ENCODE measurements around the gene WDR38.

WDR38 gene

GRCh38 chr9:124858330-124859046 lies 5.2 kb downstream of the WDR38 start:
- no peak for DNase-seq (ENCODE audit: low spot score)

GRCh38 chr9:124859803-124860581 lies 6.7 kb downstream of the WDR38 start:
- no peak for DNase-seq (ENCODE audit: low spot score)

GRCh38 chr9:124860582-124861341 lies 7.5 kb downstream of the WDR38 start:
- DNase-seq (ENCODE audit: low spot score): no peak

- DNase-seq (ENCODE audit: low spot score): peak; percentile 98
These were observed 8.3 kb downstream of the WDR38 start, which contains the start of the genes ARPC5L and RPL35 for GRCh38 chr9:124861342-124862229. Gene ARPC5L, plus strand, starts transcription at chr9:124862130. Its CDS starts 7,161 bp downstream, at chr9:124869291. Gene RPL35, minus strand, starts transcription at chr9:124861957. Its CDS starts 45 bp downstream, at chr9:124861912.

- DNase-seq (ENCODE audit: low spot score): no peak
These were observed 10.2 kb downstream of the WDR38 start for GRCh38 chr9:124863371-124863871.

- DNase-seq (ENCODE audit: low spot score): peak; percentile 98
These were observed 15.5 kb downstream of the WDR38 start for GRCh38 chr9:124868511-124869465.

- DNase-seq (ENCODE audit: low spot score): no peak
These were observed 16.3 kb downstream of the WDR38 start for GRCh38 chr9:124869466-124869985.

- DNase-seq (ENCODE audit: low spot score): no peak
These were observed 16.8 kb downstream of the WDR38 start for GRCh38 chr9:124869986-124870560.

- DNase-seq (ENCODE audit: low spot score): no peak
These were observed 17.5 kb downstream of the WDR38 start for GRCh38 chr9:124870723-124871122.

- no peak for DNase-seq (ENCODE audit: low spot score)
These were observed 17.9 kb downstream of the WDR38 start for GRCh38 chr9:124871156-124871561.

GRCh38 chr9:124873664-124874063 lies 20.4 kb downstream of the WDR38 start:
- DNase-seq (ENCODE audit: low spot score): no peak

GRCh38 chr9:124875501-124875900 lies 22.2 kb downstream of the WDR38 start:
- DNase-seq (ENCODE audit: low spot score): no peak

- DNase-seq (ENCODE audit: low spot score): no peak
These were observed 23.9 kb downstream of the WDR38 start for GRCh38 chr9:124877021-124877782.

- no peak for DNase-seq (ENCODE audit: low spot score)
These were observed 24.8 kb downstream of the WDR38 start for GRCh38 chr9:124878021-124878420.

GRCh38 chr9:124878518-124878917 lies 25.3 kb downstream of the WDR38 start:
- no peak for DNase-seq (ENCODE audit: low spot score)

- no peak for DNase-seq (ENCODE audit: low spot score)
These were observed 26.0 kb downstream of the WDR38 start for GRCh38 chr9:124879226-124879625.

GRCh38 chr9:124880501-124880900 lies 27.2 kb downstream of the WDR38 start:
- no peak for DNase-seq (ENCODE audit: low spot score)

GRCh38 chr9:124881138-124881743 lies 28.0 kb downstream of the WDR38 start:
- DNase-seq (ENCODE audit: low spot score): no peak
